Measurements from ENCODE around the gene PIK3R5. TPM values are rescaled to one million over a fixed set of nuclear protein-coding genes. Genes with fewer than 3 reads are reported as not detected.

Gene PIK3R5
- total and polyA plus RNA-seq, 2 donors (not counting 3 experiments of a cell fraction or from before 2014, with no cell fraction given) = not detected

GRCh38 chr17:8914554-8914953, 51.0 kb downstream of the PIK3R5 start:
- DNase-seq (ENCODE audit: low read depth, low spot score) (no peak), FAIRE-seq (no peak)
- no peak for TF ChIP-seq JUN (IDR thresholded peaks at IDR 0.05; ENCODE audit: borderline replicate concordance, insufficient read depth, insufficient read length, low read depth)
- TF ChIP-seq FOS (IDR thresholded peaks at IDR 0.05; ENCODE audit: borderline replicate concordance, insufficient read depth, low read length) = no peak
- TF ChIP-seq EZH2 (IDR thresholded peaks at IDR 0.05; ENCODE audit: borderline replicate concordance, low read depth, low read length, severe bottlenecking) = no peak
- no peak for TF ChIP-seq MYC (IDR thresholded peaks at IDR 0.05; ENCODE audit: low read depth, low read length)
- TF ChIP-seq GATA2 (IDR thresholded peaks at IDR 0.05; ENCODE audit: insufficient read depth, insufficient read length, low read depth, low read length) = no peak
- TF ChIP-seq MAX (IDR thresholded peaks at IDR 0.05; ENCODE audit: insufficient read depth, insufficient read length) = no peak
- TF ChIP-seq, protein P1, sequence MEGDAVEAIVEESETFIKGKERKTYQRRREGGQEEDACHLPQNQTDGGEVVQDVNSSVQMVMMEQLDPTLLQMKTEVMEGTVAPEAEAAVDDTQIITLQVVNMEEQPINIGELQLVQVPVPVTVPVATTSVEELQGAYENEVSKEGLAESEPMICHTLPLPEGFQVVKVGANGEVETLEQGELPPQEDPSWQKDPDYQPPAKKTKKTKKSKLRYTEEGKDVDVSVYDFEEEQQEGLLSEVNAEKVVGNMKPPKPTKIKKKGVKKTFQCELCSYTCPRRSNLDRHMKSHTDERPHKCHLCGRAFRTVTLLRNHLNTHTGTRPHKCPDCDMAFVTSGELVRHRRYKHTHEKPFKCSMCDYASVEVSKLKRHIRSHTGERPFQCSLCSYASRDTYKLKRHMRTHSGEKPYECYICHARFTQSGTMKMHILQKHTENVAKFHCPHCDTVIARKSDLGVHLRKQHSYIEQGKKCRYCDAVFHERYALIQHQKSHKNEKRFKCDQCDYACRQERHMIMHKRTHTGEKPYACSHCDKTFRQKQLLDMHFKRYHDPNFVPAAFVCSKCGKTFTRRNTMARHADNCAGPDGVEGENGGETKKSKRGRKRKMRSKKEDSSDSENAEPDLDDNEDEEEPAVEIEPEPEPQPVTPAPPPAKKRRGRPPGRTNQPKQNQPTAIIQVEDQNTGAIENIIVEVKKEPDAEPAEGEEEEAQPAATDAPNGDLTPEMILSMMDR (IDR thresholded peaks at IDR 0.05; ENCODE audit: extremely low read depth in 1 of 2, insufficient read depth in 1 of 2, low read depth in 1 of 2, low read length in 2 of 2) = no peak
- no peak for TF ChIP-seq POLR2AphosphoS5 (IDR thresholded peaks at IDR 0.05; ENCODE audit: insufficient read depth, low read depth, low read length)
- BruUV-seq (replicated peaks) = no TSS peak
- no peak overlapping the region for H3K27ac ChIP-seq (ENCODE audit: insufficient read depth, low read depth, low read length)
- H3K36me3 ChIP-seq (ENCODE audit: control insufficient read depth in 2 of 2, extremely low read depth in 1 of 2, insufficient read depth in 2 of 2, low read length in 2 of 2) = no peaks in the 10 kb centered on the region
- H3K9ac ChIP-seq (replicated peaks; ENCODE audit: extremely low read depth, insufficient read depth, low read length) = no peak overlapping the region
- ChIA-PET POLR2A (no interaction called here), CTCF (no interaction called here)
- H3K79me2 ChIP-seq (ENCODE audit: control insufficient read depth, insufficient read depth, low read length) = no peaks in the 10 kb centered on the region
- H4K20me1 ChIP-seq (replicated peaks; ENCODE audit: control insufficient read depth, extremely low read depth, insufficient read depth, low read length) = no peaks in the 10 kb centered on the region
- H3K9me3 ChIP-seq (replicated peaks; ENCODE audit: control insufficient read depth, insufficient read depth, low read length) = no peaks in the 10 kb centered on the region
- H3K27me3 ChIP-seq (ENCODE audit: control insufficient read depth in 2 of 2, insufficient read depth in 2 of 2, low read length in 2 of 2) = no peaks in the 10 kb centered on the region
- no peak overlapping the region for H3K4me2 ChIP-seq (ENCODE audit: insufficient read depth, low read length)
- H3K4me1 ChIP-seq (ENCODE audit: control insufficient read depth, extremely low read depth, insufficient read depth, low read length) = no peaks in the 10 kb centered on the region
- H3K9me1 ChIP-seq (replicated peaks; ENCODE audit: control insufficient read depth, extremely low read depth, insufficient read depth, low read length) = no peaks in the 10 kb centered on the region
- H3K4me3 ChIP-seq (replicated peaks in 1 of 3; ENCODE audit: insufficient read depth in 1 of 3, low read depth in 1 of 3, low read length in 3 of 3) = no peak overlapping the region
- H2AFZ ChIP-seq (ENCODE audit: low read depth, low read length) = no peak overlapping the region
- dilution Hi-C loops (cut with MboI; ENCODE audit: extremely low pct_ligation_motif_present, low sequenced_read_pairs) = no loop called here
- intact Hi-C loops (cut with micrococcal nuclease) = no loop called here

Measured in endothelial cell of umbilical vein (primary cell).